Pulmonary artery endothelial cell (primary cell): ENCODE measurements around the gene PCK1. TPM values are rescaled to one million over a fixed set of nuclear protein-coding genes. Genes with fewer than 3 reads are reported as not detected.

Experiments
- DNase-seq: peaks from one replicate; pipeline ENCODE4 v3.0.0-alpha.2; 2011; ENCODE audit warnings: low read depth, low spot score
- total RNA-seq: library from RNA; depleted of rRNA; stranded (reverse); fragments of >200 nt; gene quantifications from 2 replicates; pipeline ENCODE4 v1.2.3, GENCODE V29; 2014

The PCK1 gene
- total RNA-seq, 1 donor from 2014 or later: not detected

GRCh38 chr20:57576002-57576401 lies 15.1 kb downstream of the PCK1 start:
- DNase-seq: no peak

- no peak for DNase-seq
Observed at GRCh38 chr20:57576617-57577550, 16.0 kb downstream of the PCK1 start.

GRCh38 chr20:57577679-57578475 lies 17.0 kb downstream of the PCK1 start:
- DNase-seq: no peak

GRCh38 chr20:57578476-57579165 lies 17.7 kb downstream of the PCK1 start:
- DNase-seq: no peak

- DNase-seq: no peak
Observed at GRCh38 chr20:57579331-57579897, 18.5 kb downstream of the PCK1 start.

- no peak for DNase-seq
Observed at GRCh38 chr20:57579898-57580447, 19.1 kb downstream of the PCK1 start.

- DNase-seq: no peak
Observed at GRCh38 chr20:57580478-57581201, 19.7 kb downstream of the PCK1 start.

GRCh38 chr20:57581202-57582028 lies 20.5 kb downstream of the PCK1 start:
- DNase-seq: no peak

GRCh38 chr20:57582029-57582378 lies 21.1 kb downstream of the PCK1 start:
- DNase-seq: no peak

- DNase-seq: peak; percentile 26
Observed at GRCh38 chr20:57582432-57583288, 21.8 kb downstream of the PCK1 start.

- no peak for DNase-seq
Observed at GRCh38 chr20:57583289-57584257, 22.7 kb downstream of the PCK1 start.

GRCh38 chr20:57584768-57585461 lies 24.0 kb downstream of the PCK1 start:
- DNase-seq: no peak

GRCh38 chr20:57585466-57586213 lies 24.7 kb downstream of the PCK1 start:
- no peak for DNase-seq

- no peak for DNase-seq
Observed at GRCh38 chr20:57586370-57586793, 25.5 kb downstream of the PCK1 start.

- DNase-seq: no peak
Observed at GRCh38 chr20:57586943-57587277, 26.0 kb downstream of the PCK1 start.

GRCh38 chr20:57587278-57587988 lies 26.5 kb downstream of the PCK1 start:
- DNase-seq: no peak
